ENCODE data around the gene TMEM63A.

TMEM63A gene

DNA sequence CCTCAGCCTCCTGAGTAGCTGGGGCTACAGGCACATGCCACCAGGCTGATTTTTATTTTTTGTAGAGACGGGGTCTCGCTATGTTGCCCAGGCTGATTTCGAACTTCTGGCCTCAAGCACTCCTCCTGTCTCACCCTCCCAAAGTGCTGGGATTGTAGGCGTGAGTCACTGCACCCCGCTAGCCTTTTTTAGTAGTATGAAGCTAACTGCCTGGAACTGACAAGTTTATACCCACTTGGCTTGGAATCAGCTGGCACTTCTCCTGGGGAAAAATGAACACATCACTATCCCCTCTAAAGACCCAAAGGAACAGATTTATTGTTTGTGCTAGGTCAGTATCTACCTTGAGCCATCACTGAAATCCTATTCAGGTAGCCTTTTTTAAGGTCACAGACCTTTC lies 19.0 kb downstream of the TMEM63A start:
- H4K8ac ChIP-seq (ENCODE audit: low read depth, low read length) = no peak overlapping the region
- no peak overlapping the region for H3K23ac ChIP-seq (ENCODE audit: low read length)
- no peaks in the 10 kb centered on the region for H3K27me3 ChIP-seq (ENCODE audit: insufficient read depth, low read length, poor library complexity)
- no peaks in the 10 kb centered on the region for H3K79me2 ChIP-seq (ENCODE audit: control insufficient read depth, insufficient read depth, low read length)
- H3K4me1 ChIP-seq (ENCODE audit: control insufficient read depth, low read depth, low read length) = no peaks in the 10 kb centered on the region
- H3K4me2 ChIP-seq (ENCODE audit: low read length) = no peak overlapping the region
- H2BK15ac ChIP-seq (replicated peaks; ENCODE audit: low read depth) = no peak overlapping the region
- no peak overlapping the region for H2AK5ac ChIP-seq (ENCODE audit: low read length)
- H3K56ac ChIP-seq (ENCODE audit: low read length) = no peak overlapping the region
- H3K18ac ChIP-seq (ENCODE audit: low read length) = no peak overlapping the region
- H3K79me1 ChIP-seq (ENCODE audit: low read length) = no peaks in the 10 kb centered on the region
- H3K9ac ChIP-seq (ENCODE audit: low read length) = no peak overlapping the region
- no CpG with 5 or more reads among the region's 5 CpGs for WGBS (ENCODE audit: extremely low coverage, insufficient coverage, low lambda C conversion rate)
- H2BK120ac ChIP-seq (ENCODE audit: low read depth, low read length) = no peak overlapping the region
- DNase-seq = no peak
- no peak overlapping the region for H4K5ac ChIP-seq (ENCODE audit: low read length)
- H3K27ac ChIP-seq (ENCODE audit: low read depth, low read length) = no peak overlapping the region
- peaks cover 31% of the 10 kb centered on the region for H3K36me3 ChIP-seq (ENCODE audit: control insufficient read depth, insufficient read depth, low read length)
- no peak overlapping the region for H2BK5ac ChIP-seq (ENCODE audit: low read length)
- no peak overlapping the region for H3K4ac ChIP-seq (ENCODE audit: low read depth, low read length)
- no peak overlapping the region for H3K4me3 ChIP-seq (ENCODE audit: low read length)

DNA sequence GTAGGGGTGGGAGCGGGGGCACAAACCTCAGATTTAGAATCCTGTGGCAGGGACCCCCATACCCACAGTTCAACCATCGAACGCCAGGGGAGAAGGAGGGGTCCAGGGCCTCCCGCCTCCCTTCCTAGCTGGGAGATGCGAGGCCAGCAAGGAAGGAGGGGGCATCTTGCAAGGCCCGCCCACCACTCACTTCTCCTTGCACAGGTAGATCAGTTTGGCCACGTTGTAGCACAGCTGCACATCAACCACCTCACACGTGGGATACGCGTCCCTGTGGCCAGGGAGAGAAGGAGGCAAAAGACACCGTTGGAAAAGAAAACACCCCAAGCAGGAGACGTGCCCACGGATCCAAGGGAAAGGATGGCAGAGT lies 19.6 kb downstream of the TMEM63A start:
- Histone ChIP-seq H3K4ac (ENCODE audit: low read depth, low read length) (no peak overlapping the region), H3K79me1 (ENCODE audit: low read length) (no peaks in the 10 kb centered on the region), H3K4me1 (ENCODE audit: control insufficient read depth, low read depth, low read length) (no peaks in the 10 kb centered on the region), H4K8ac (ENCODE audit: low read depth, low read length) (no peak overlapping the region), H3K4me3 (ENCODE audit: low read length) (no peak overlapping the region), H3K4me2 (ENCODE audit: low read length) (no peak overlapping the region), H3K9ac (ENCODE audit: low read length) (no peak overlapping the region), H2BK5ac (ENCODE audit: low read length) (no peak overlapping the region), H3K18ac (ENCODE audit: low read length) (no peak overlapping the region), H3K27ac (ENCODE audit: low read depth, low read length) (no peak overlapping the region), H4K5ac (ENCODE audit: low read length) (no peak overlapping the region), H3K36me3 (ENCODE audit: control insufficient read depth, insufficient read depth, low read length) (peaks cover 31% of the 10 kb centered on the region), H3K56ac (ENCODE audit: low read length) (no peak overlapping the region), H2AK5ac (ENCODE audit: low read length) (no peak overlapping the region), H3K23ac (ENCODE audit: low read length) (no peak overlapping the region), H2BK15ac (replicated peaks; ENCODE audit: low read depth) (no peak overlapping the region), H3K79me2 (ENCODE audit: control insufficient read depth, insufficient read depth, low read length) (no peaks in the 10 kb centered on the region), H2BK120ac (ENCODE audit: low read depth, low read length) (no peak overlapping the region), H3K27me3 (ENCODE audit: insufficient read depth, low read length, poor library complexity) (no peaks in the 10 kb centered on the region)
- DNase-seq = no peak
- no CpG with 5 or more reads among the region's 13 CpGs for WGBS (ENCODE audit: extremely low coverage, insufficient coverage, low lambda C conversion rate)

- no peak overlapping the region for H2BK15ac ChIP-seq (replicated peaks; ENCODE audit: low read depth)
- no peak overlapping the region for H3K4me2 ChIP-seq (ENCODE audit: low read length)
- peaks cover 29% of the 10 kb centered on the region for H3K36me3 ChIP-seq (ENCODE audit: control insufficient read depth, insufficient read depth, low read length)
- H3K9ac ChIP-seq (ENCODE audit: low read length) = no peak overlapping the region
- H2BK120ac ChIP-seq (ENCODE audit: low read depth, low read length) = no peak overlapping the region
- no peak overlapping the region for H4K5ac ChIP-seq (ENCODE audit: low read length)
- H3K79me2 ChIP-seq (ENCODE audit: control insufficient read depth, insufficient read depth, low read length) = no peaks in the 10 kb centered on the region
- no peak overlapping the region for H3K27ac ChIP-seq (ENCODE audit: low read depth, low read length)
- no peaks in the 10 kb centered on the region for H3K79me1 ChIP-seq (ENCODE audit: low read length)
- H3K23ac ChIP-seq (ENCODE audit: low read length) = no peak overlapping the region
- H3K27me3 ChIP-seq (ENCODE audit: insufficient read depth, low read length, poor library complexity) = no peaks in the 10 kb centered on the region
- H3K4me1 ChIP-seq (ENCODE audit: control insufficient read depth, low read depth, low read length) = no peaks in the 10 kb centered on the region
- no peak overlapping the region for H3K56ac ChIP-seq (ENCODE audit: low read length)
- no peak overlapping the region for H3K18ac ChIP-seq (ENCODE audit: low read length)
- DNase-seq = no peak
- no peak overlapping the region for H3K4ac ChIP-seq (ENCODE audit: low read depth, low read length)
- no peak overlapping the region for H2BK5ac ChIP-seq (ENCODE audit: low read length)
- H3K4me3 ChIP-seq (ENCODE audit: low read length) = no peak overlapping the region
- H2AK5ac ChIP-seq (ENCODE audit: low read length) = no peak overlapping the region
- WGBS (ENCODE audit: extremely low coverage, insufficient coverage, low lambda C conversion rate) = no CpG with 5 or more reads among the region's 13 CpGs
- no peak overlapping the region for H4K8ac ChIP-seq (ENCODE audit: low read depth, low read length)
Measured at GRCh38 chr1:225861834-225862580, 20.2 kb downstream of the TMEM63A start.

DNA sequence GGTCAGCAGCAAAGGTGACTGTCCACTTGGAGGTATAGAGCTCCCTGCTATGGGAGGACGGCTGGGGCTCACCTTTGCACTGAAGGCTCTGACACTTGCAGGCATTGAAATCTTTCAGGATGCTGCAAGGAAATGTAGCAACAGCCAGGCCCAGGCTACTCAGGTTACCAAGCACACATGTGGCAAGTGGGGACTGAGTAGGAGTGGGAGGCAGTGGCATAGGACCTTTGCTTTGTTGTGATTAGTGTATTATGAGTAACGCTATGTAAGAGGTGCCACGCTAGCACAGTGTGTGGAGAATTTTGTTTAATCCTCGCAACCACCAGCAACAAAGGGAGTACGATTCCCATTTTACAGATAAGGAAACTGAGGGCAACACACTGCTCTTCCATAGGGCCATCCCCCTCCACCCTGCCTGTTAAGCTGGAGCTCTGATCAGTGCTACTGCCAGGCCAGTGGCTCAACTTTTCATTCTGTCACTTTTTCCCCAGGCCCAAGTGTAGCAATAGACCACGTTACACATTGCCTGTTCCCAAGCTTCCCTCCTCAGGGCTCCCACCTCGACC lies 21.2 kb downstream of the TMEM63A start:
- no peak overlapping the region for H2BK120ac ChIP-seq (ENCODE audit: low read depth, low read length)
- no peak for DNase-seq
- no peak overlapping the region for H2BK5ac ChIP-seq (ENCODE audit: low read length)
- no peaks in the 10 kb centered on the region for H3K4me1 ChIP-seq (ENCODE audit: control insufficient read depth, low read depth, low read length)
- H3K56ac ChIP-seq (ENCODE audit: low read length) = no peak overlapping the region
- WGBS (ENCODE audit: extremely low coverage, insufficient coverage, low lambda C conversion rate) = no CpG with 5 or more reads among the region's 7 CpGs
- H3K4ac ChIP-seq (ENCODE audit: low read depth, low read length) = no peak overlapping the region
- no peak overlapping the region for H3K23ac ChIP-seq (ENCODE audit: low read length)
- H3K27ac ChIP-seq (ENCODE audit: low read depth, low read length) = no peak overlapping the region
- H3K18ac ChIP-seq (ENCODE audit: low read length) = no peak overlapping the region
- H3K27me3 ChIP-seq (ENCODE audit: insufficient read depth, low read length, poor library complexity) = no peaks in the 10 kb centered on the region
- H3K79me1 ChIP-seq (ENCODE audit: low read length) = no peaks in the 10 kb centered on the region
- no peak overlapping the region for H2BK15ac ChIP-seq (replicated peaks; ENCODE audit: low read depth)
- no peak overlapping the region for H3K4me3 ChIP-seq (ENCODE audit: low read length)
- H4K8ac ChIP-seq (ENCODE audit: low read depth, low read length) = no peak overlapping the region
- H4K5ac ChIP-seq (ENCODE audit: low read length) = no peak overlapping the region
- peaks cover 25% of the 10 kb centered on the region for H3K36me3 ChIP-seq (ENCODE audit: control insufficient read depth, insufficient read depth, low read length)
- H3K79me2 ChIP-seq (ENCODE audit: control insufficient read depth, insufficient read depth, low read length) = no peaks in the 10 kb centered on the region
- H3K4me2 ChIP-seq (ENCODE audit: low read length) = no peak overlapping the region
- no peak overlapping the region for H2AK5ac ChIP-seq (ENCODE audit: low read length)
- no peak overlapping the region for H3K9ac ChIP-seq (ENCODE audit: low read length)

DNA sequence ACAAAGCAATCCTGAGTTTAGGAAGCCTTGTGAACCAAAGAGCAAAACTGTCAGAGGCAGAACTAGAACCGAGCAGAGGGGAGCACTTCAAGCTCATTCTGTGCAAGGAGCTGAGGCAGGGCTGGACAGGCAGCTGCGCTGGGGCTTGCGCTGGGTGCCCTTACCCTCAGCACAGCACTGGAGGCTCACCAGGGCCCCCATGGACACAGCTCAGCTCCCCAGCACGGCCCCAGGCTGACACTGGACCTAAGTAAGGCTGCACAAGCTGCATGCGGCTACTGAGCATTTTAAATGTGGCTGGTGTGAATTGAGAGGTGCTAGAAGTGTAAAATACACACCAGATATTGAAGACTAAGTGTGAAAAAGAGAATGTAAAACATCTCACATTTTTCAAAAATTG lies 22.1 kb downstream of the TMEM63A start:
- Histone ChIP-seq H3K9ac (ENCODE audit: low read length) (no peak overlapping the region), H3K36me3 (ENCODE audit: control insufficient read depth, insufficient read depth, low read length) (peaks cover 20% of the 10 kb centered on the region), H3K23ac (ENCODE audit: low read length) (no peak overlapping the region)

GRCh38 chr1:225859151-225859550 lies 23.0 kb downstream of the TMEM63A start:
- Histone ChIP-seq H3K4ac (ENCODE audit: low read depth, low read length) (no peak overlapping the region), H2AK5ac (ENCODE audit: low read length) (no peak overlapping the region), H4K8ac (ENCODE audit: low read depth, low read length) (no peak overlapping the region), H3K56ac (ENCODE audit: low read length) (no peak overlapping the region), H3K27me3 (ENCODE audit: insufficient read depth, low read length, poor library complexity) (no peaks in the 10 kb centered on the region), H2BK15ac (replicated peaks; ENCODE audit: low read depth) (no peak overlapping the region), H3K79me2 (ENCODE audit: control insufficient read depth, insufficient read depth, low read length) (no peaks in the 10 kb centered on the region), H3K27ac (ENCODE audit: low read depth, low read length) (no peak overlapping the region), H2BK5ac (ENCODE audit: low read length) (no peak overlapping the region), H3K4me3 (ENCODE audit: low read length) (no peak overlapping the region), H4K5ac (ENCODE audit: low read length) (no peak overlapping the region), H3K4me1 (ENCODE audit: control insufficient read depth, low read depth, low read length) (no peaks in the 10 kb centered on the region), H3K36me3 (ENCODE audit: control insufficient read depth, insufficient read depth, low read length) (peaks cover 26% of the 10 kb centered on the region), H3K9ac (ENCODE audit: low read length) (no peak overlapping the region), H3K18ac (ENCODE audit: low read length) (no peak overlapping the region), H3K79me1 (ENCODE audit: low read length) (no peaks in the 10 kb centered on the region), H3K23ac (ENCODE audit: low read length) (no peak overlapping the region), H2BK120ac (ENCODE audit: low read depth, low read length) (no peak overlapping the region), H3K4me2 (ENCODE audit: low read length) (no peak overlapping the region)
- no peak for DNase-seq
- no CpG with 5 or more reads among the region's 5 CpGs for WGBS (ENCODE audit: extremely low coverage, insufficient coverage, low lambda C conversion rate)

More for the DNA sequence above, 22.1 kb downstream of the TMEM63A start:
- Histone ChIP-seq H3K4me2 (ENCODE audit: low read length) (no peak overlapping the region), H2BK120ac (ENCODE audit: low read depth, low read length) (no peak overlapping the region), H3K27me3 (ENCODE audit: insufficient read depth, low read length, poor library complexity) (no peaks in the 10 kb centered on the region), H3K79me2 (ENCODE audit: control insufficient read depth, insufficient read depth, low read length) (no peaks in the 10 kb centered on the region), H3K79me1 (ENCODE audit: low read length) (no peaks in the 10 kb centered on the region), H3K56ac (ENCODE audit: low read length) (no peak overlapping the region), H3K27ac (ENCODE audit: low read depth, low read length) (no peak overlapping the region), H3K4me1 (ENCODE audit: control insufficient read depth, low read depth, low read length) (no peaks in the 10 kb centered on the region), H2BK5ac (ENCODE audit: low read length) (no peak overlapping the region), H4K5ac (ENCODE audit: low read length) (no peak overlapping the region), H3K4ac (ENCODE audit: low read depth, low read length) (no peak overlapping the region), H4K8ac (ENCODE audit: low read depth, low read length) (no peak overlapping the region), H2BK15ac (replicated peaks; ENCODE audit: low read depth) (no peak overlapping the region), H2AK5ac (ENCODE audit: low read length) (no peak overlapping the region), H3K18ac (ENCODE audit: low read length) (no peak overlapping the region), H3K4me3 (ENCODE audit: low read length) (no peak overlapping the region)
- no CpG with 5 or more reads among the region's 5 CpGs for WGBS (ENCODE audit: extremely low coverage, insufficient coverage, low lambda C conversion rate)
- no peak for DNase-seq

Data from mesendoderm (in vitro differentiated cells).